ENCODE measurements around the gene VASP. TPM values are rescaled to one million over a fixed set of nuclear protein-coding genes. Genes with fewer than 3 reads are reported as not detected.

Gene VASP
- total and polyA plus RNA-seq, 2 donors (not counting 1 experiment from before 2014, with no cell fraction given) = 40.3 to 67.9 TPM

DNA sequence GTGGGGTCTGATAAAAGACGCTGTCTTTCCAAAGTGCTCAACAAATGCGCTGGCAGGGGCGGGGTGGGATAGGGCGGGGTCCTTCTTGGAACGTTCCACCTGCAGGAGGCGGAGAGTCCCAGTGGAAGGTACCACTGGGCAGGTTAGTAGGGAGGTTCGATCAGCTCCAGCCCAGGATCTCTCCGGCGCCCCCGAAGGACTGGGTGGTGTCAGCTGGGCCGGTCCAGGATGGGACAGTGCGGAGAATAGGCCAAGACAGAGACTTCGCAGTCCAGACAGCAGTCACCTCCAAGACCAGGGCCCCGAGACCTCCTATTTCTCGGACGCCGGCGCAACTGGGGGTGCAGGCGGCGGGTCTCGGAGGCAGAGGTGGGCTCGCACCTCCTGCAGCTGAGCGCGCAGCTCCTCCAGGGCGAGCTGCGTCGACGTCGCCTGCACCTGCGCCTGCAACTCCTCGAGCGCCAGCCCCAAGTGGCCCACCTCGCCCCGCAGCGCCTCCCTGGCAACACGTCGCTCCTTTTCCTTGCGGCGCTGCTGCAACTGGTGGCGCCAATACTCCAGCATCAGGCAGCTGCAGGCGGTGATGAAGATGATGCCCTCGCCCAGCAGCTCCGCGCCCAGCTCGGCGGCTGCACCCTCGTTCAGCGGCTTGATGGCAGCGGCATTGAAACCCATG lies 21.6 kb downstream of the VASP start:
- Histone ChIP-seq H3K27ac (ENCODE audit: insufficient read depth, low read length) (no peak overlapping the region), H3K27me3 (ENCODE audit: control insufficient read depth, insufficient read depth, low read length) (no peaks in the 10 kb centered on the region), H3K9ac (ENCODE audit: insufficient read depth, low read length) (no peak overlapping the region), H3K36me3 (ENCODE audit: control insufficient read depth, insufficient read depth, low read length) (peaks cover 19% of the 10 kb centered on the region), H3K9me3 (ENCODE audit: control insufficient read depth, insufficient read depth, low read depth, low read length) (no peaks in the 10 kb centered on the region), H4K20me1 (ENCODE audit: control insufficient read depth, extremely low read depth, insufficient read depth, low read length) (no peaks in the 10 kb centered on the region), H3K4me1 (ENCODE audit: control insufficient read depth, extremely low read depth, insufficient read depth, low read length) (peaks cover 4% of the 10 kb centered on the region), H3K4me2 (ENCODE audit: extremely low read depth, insufficient read depth, low read length) (no peak overlapping the region), H2AFZ (ENCODE audit: low read length) (no peak overlapping the region), H3K4me3 (replicated peaks in 1 of 4; ENCODE audit: control extremely low read depth in 1 of 4, insufficient read depth in 1 of 4, low read depth in 3 of 4, low read length in 4 of 4) (no peak overlapping the region), H3K79me2 (ENCODE audit: control insufficient read depth, insufficient read depth, low read length) (no peaks in the 10 kb centered on the region)
- DNase-seq (ENCODE audit: low read depth in 2 of 2) = peak; percentile 27 to 44
- TF ChIP-seq, protein P1, sequence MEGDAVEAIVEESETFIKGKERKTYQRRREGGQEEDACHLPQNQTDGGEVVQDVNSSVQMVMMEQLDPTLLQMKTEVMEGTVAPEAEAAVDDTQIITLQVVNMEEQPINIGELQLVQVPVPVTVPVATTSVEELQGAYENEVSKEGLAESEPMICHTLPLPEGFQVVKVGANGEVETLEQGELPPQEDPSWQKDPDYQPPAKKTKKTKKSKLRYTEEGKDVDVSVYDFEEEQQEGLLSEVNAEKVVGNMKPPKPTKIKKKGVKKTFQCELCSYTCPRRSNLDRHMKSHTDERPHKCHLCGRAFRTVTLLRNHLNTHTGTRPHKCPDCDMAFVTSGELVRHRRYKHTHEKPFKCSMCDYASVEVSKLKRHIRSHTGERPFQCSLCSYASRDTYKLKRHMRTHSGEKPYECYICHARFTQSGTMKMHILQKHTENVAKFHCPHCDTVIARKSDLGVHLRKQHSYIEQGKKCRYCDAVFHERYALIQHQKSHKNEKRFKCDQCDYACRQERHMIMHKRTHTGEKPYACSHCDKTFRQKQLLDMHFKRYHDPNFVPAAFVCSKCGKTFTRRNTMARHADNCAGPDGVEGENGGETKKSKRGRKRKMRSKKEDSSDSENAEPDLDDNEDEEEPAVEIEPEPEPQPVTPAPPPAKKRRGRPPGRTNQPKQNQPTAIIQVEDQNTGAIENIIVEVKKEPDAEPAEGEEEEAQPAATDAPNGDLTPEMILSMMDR (conservative IDR thresholded peaks at IDR 0.05 in 1 of 2, IDR thresholded peaks at IDR 0.05 in 1 of 2; ENCODE audit: low read depth in 1 of 2, low read length in 2 of 2) = no peak
- TF ChIP-seq EZH2 (IDR thresholded peaks at IDR 0.05; ENCODE audit: low read length, missing control alignments) = no peak

DNA sequence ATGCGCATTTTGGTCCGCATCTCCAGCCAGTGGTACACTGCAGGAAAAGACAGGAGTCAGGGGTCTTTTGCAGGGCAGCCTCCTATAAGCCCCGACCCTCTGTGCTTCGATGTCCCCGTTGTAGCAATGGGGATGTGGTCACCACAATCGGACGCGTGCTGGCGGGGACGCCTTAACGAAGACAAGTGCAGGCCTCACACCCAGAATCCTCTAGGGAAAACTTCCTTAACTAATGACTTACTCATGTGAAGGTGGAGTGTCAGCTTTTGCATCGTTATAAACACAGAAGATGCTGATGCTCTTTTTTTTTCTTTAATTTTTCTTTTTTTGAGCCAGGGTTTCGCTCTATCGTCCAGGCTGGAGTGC lies 22.1 kb downstream of the VASP start:
- TF ChIP-seq EZH2 (IDR thresholded peaks at IDR 0.05; ENCODE audit: low read length, missing control alignments) = no peak
- TF ChIP-seq, protein P1 (conservative IDR thresholded peaks at IDR 0.05 in 1 of 2, IDR thresholded peaks at IDR 0.05 in 1 of 2; ENCODE audit: low read depth in 1 of 2, low read length in 2 of 2) = no peak

DNA sequence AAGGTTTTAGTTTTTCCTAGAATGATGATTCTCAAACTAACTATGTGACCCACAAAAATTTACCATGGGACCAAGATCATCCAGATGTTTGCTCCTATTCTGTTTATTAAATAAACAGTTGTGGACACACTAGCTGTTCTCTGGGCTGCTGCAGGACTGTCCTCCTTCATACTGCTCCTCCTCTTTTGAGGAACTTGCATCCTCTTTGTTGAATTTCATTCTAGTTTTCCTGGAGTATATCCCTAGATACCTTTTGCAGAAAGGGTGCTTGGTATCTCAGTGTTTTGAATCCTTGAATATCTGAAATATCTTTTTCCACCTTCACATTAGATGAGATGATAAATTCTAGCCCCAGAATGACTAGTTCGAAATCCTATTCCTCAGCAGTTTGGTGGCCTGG lies 24.1 kb downstream of the VASP start:
- H3K9ac ChIP-seq (ENCODE audit: insufficient read depth, low read length) = no peak overlapping the region
- TF ChIP-seq, protein P1 (conservative IDR thresholded peaks at IDR 0.05 in 1 of 2, IDR thresholded peaks at IDR 0.05 in 1 of 2; ENCODE audit: low read depth in 1 of 2, low read length in 2 of 2) = no peak
- no peak for TF ChIP-seq EZH2 (IDR thresholded peaks at IDR 0.05; ENCODE audit: low read length, missing control alignments)
- no peak for DNase-seq (ENCODE audit: low read depth in 2 of 2)
- H3K4me2 ChIP-seq (ENCODE audit: extremely low read depth, insufficient read depth, low read length) = no peak overlapping the region
- H3K4me3 ChIP-seq (replicated peaks in 1 of 4; ENCODE audit: control extremely low read depth in 1 of 4, insufficient read depth in 1 of 4, low read depth in 3 of 4, low read length in 4 of 4) = no peak overlapping the region
- peaks cover 6% of the 10 kb centered on the region for H3K36me3 ChIP-seq (ENCODE audit: control insufficient read depth, insufficient read depth, low read length)
- H3K9me3 ChIP-seq (ENCODE audit: control insufficient read depth, insufficient read depth, low read depth, low read length) = no peaks in the 10 kb centered on the region
- no peaks in the 10 kb centered on the region for H4K20me1 ChIP-seq (ENCODE audit: control insufficient read depth, extremely low read depth, insufficient read depth, low read length)
- H2AFZ ChIP-seq (ENCODE audit: low read length) = no peak overlapping the region
- H3K27me3 ChIP-seq (ENCODE audit: control insufficient read depth, insufficient read depth, low read length) = no peaks in the 10 kb centered on the region
- H3K4me1 ChIP-seq (ENCODE audit: control insufficient read depth, extremely low read depth, insufficient read depth, low read length) = peaks cover 4% of the 10 kb centered on the region
- H3K79me2 ChIP-seq (ENCODE audit: control insufficient read depth, insufficient read depth, low read length) = no peaks in the 10 kb centered on the region
- H3K27ac ChIP-seq (ENCODE audit: insufficient read depth, low read length) = no peak overlapping the region

More for the DNA sequence above, 22.1 kb downstream of the VASP start:
- Histone ChIP-seq H3K9me3 (ENCODE audit: control insufficient read depth, insufficient read depth, low read depth, low read length) (no peaks in the 10 kb centered on the region), H3K79me2 (ENCODE audit: control insufficient read depth, insufficient read depth, low read length) (no peaks in the 10 kb centered on the region), H4K20me1 (ENCODE audit: control insufficient read depth, extremely low read depth, insufficient read depth, low read length) (no peaks in the 10 kb centered on the region), H3K4me1 (ENCODE audit: control insufficient read depth, extremely low read depth, insufficient read depth, low read length) (peaks cover 4% of the 10 kb centered on the region), H3K4me3 (replicated peaks in 1 of 4; ENCODE audit: control extremely low read depth in 1 of 4, insufficient read depth in 1 of 4, low read depth in 3 of 4, low read length in 4 of 4) (no peak overlapping the region), H2AFZ (ENCODE audit: low read length) (no peak overlapping the region), H3K36me3 (ENCODE audit: control insufficient read depth, insufficient read depth, low read length) (peaks cover 17% of the 10 kb centered on the region), H3K9ac (ENCODE audit: insufficient read depth, low read length) (no peak overlapping the region), H3K27ac (ENCODE audit: insufficient read depth, low read length) (no peak overlapping the region), H3K4me2 (ENCODE audit: extremely low read depth, insufficient read depth, low read length) (no peak overlapping the region), H3K27me3 (ENCODE audit: control insufficient read depth, insufficient read depth, low read length) (no peaks in the 10 kb centered on the region)
- no peak for DNase-seq (ENCODE audit: low read depth in 2 of 2)

Data from fibroblast of lung (primary cell).